A549 treated with DMSO at 1 μM for 4 hours (cell line): ENCODE measurements around the gene LILRB1. TPM values are rescaled to one million over a fixed set of nuclear protein-coding genes. Genes with fewer than 3 reads are reported as not detected.

Experiments
- total RNA-seq: library from RNA; stranded (reverse); fragments of 200-300 nt; extraction: Qiagen RNA extraction; gene quantifications from 5 replicates; pipeline ENCODE4 v1.2.3, GENCODE V29; 2022; ENCODE audit warnings: low read depth

Gene LILRB1
- total RNA-seq = 0.03 to 0.07 TPM in 2 of 5 replicates, not detected in the others

DNA sequence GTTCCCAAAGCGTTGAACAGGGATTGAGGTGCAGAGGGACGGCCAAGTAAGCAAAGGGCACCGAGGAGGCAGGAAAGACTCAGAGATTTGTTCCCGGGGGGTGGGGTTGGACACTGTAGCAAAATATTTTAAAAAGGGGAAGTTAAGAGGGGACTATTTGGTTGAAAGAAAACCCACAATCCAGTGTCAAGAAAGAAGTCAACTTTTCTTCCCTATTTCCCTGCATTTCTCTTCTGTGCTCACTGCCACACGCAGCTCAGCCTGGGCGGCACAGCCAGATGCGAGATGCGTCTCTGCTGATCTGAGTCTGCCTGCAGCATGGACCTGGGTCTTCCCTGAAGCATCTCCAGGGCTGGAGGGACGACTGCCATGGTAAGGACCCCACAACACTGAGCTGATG, at the start of gene LILRB1:
Gene LILRB1, plus strand, starts transcription at position 223 of the 400 bp plus-strand sequence. CDS start 590 bp downstream, outside the sequence.

DNA sequence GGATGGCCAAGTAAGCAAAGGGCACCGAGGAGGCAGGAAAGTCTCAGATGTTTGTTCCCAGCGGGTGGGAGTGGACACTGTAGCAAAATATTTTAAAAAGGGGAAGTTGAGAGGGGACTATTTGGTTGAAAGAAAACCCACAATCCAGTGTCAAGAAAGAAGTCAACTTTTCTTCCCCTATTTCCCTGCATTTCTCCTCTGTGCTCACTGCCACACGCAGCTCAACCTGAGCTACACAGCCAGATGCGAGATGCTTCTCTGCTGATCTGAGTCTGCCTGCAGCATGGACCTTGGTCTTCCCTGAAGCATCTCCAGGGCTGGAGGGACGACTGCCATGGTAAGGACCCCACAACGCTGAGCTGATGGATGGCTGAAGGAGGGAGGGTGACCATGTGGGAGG, 36.8 kb upstream of the LILRB1 start, which contains the start of gene LILRA1:
Gene LILRA1, plus strand, starts transcription at position 188 of the 400 bp plus-strand sequence. CDS start 613 bp downstream, outside the sequence.

DNA sequence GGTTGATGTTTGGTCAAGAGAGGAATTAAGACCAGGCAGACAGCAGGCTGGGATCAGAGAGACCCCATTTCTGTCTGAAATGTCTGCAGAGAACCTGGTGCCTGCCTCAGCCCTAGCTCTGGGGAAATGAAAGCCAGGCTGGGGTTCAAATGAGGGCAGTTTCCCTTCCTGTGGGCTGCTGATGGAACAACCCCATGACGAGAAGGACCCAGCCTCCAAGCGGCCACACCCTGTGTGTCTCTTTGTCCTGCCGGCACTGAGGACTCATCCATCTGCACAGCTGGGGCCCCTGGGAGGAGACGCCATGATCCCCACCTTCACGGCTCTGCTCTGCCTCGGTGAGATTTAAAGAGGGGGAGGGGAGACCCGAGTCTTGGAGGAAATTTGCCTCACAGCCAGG, 32.4 kb downstream of the LILRB1 start, which contains the start of gene LILRB4:
Gene LILRB4, plus strand, starts transcription at position 256 of the 400 bp plus-strand sequence. Its CDS starts 49 bp downstream, at position 305.

Other genes with a start within 250 kb of the LILRB1 start
- 0.14 to 0.34 TPM (median 0.25 TPM) in 4 of 5 replicates, not detected in the other for gene TTYH1, start 215.0 kb upstream of the LILRB1 start, total RNA-seq
- gene LENG8, start 181.3 kb upstream of the LILRB1 start, total RNA-seq = 69.7 to 124 TPM (median 109 TPM) in 5 replicates
- gene LENG9, start 166.7 kb upstream of the LILRB1 start, total RNA-seq = 5.4 to 8.0 TPM (median 6.7 TPM) in 5 replicates
- not detected in 5 replicates for gene CDC42EP5, start 157.2 kb upstream of the LILRB1 start, total RNA-seq
- gene LAIR2, start 127.7 kb upstream of the LILRB1 start, total RNA-seq = not detected in 5 replicates
- not detected in 5 replicates for gene LILRA2, start 56.7 kb upstream of the LILRB1 start, total RNA-seq
- not detected in 5 replicates for gene LILRA1, start 36.9 kb upstream of the LILRB1 start, total RNA-seq
- not detected in 5 replicates for gene LILRB4, start 32.5 kb downstream of the LILRB1 start, total RNA-seq
- not detected in 5 replicates for gene KIR3DL3, start 94.0 kb downstream of the LILRB1 start, total RNA-seq
- gene KIR2DL3, start 108.0 kb downstream of the LILRB1 start, total RNA-seq = not detected in 5 replicates
- not detected in 5 replicates for gene KIR2DL1, start 139.3 kb downstream of the LILRB1 start, total RNA-seq
- not detected in 5 replicates for gene KIR2DL4, start 173.1 kb downstream of the LILRB1 start, total RNA-seq
- not detected in 5 replicates for gene KIR3DL1, start 186.0 kb downstream of the LILRB1 start, total RNA-seq
- not detected in 5 replicates for gene KIR2DS4, start 202.2 kb downstream of the LILRB1 start, total RNA-seq
- not detected in 5 replicates for gene KIR3DL2, start 220.0 kb downstream of the LILRB1 start, total RNA-seq
- gene FCAR, start 243.8 kb downstream of the LILRB1 start, total RNA-seq = not detected in 5 replicates